ENCODE data around the gene BCL11B. TPM values are rescaled to one million over a fixed set of nuclear protein-coding genes. Genes with fewer than 3 reads are reported as not detected.
A peak's percentile ranks its signal among the peaks of the same experiment; 100 is the strongest.

BCL11B gene
- total RNA-seq, 1 experiment from 2014 or later = 80.6 TPM

DNA sequence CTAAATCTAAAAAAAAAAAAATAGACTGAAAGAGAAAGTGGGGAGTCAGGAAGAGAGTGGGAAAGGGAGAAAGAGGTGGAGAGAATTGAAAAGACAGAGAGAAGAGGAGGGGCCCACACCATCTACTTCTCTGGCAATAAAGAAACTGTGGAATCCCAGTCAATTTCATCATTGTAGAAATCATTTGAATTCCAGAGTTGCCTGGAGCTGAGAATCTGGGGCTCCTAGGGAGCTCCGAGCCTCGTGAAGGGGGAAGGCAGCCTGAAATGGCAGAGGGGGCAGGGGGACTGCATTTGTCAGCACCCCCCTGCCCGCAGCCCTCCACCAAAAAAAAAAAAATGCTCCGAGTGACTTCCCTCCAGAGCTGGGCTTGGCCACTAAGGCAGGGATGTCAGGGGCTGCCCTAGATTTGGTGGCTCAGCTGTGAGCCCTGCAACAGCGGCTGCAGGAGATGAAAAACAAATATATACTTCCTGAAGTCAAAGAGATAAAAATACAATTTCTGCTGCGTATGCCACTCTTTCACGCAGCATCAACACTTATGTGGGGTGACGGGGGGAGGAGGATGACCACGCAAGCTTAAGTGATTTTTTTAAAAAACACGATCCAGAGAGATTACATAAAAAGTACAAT, 80.5 kb downstream of the BCL11B start:
- BruUV-seq (replicated peaks) = no TSS peak
- POLR2A ChIA-PET (ENCODE audit: low non-redundant PET) = interaction anchor here (0.7 kb wide), 1 partner anchor 830 kb away, joined by 4 read pairs; no protein-coding TSS in a partner anchor
- H3K9me3 ChIP-seq (ENCODE audit: low read depth, low read length, poor library complexity, severe bottlenecking) = no peaks in the 10 kb centered on the region
- no peak for TF ChIP-seq EZH2 (IDR thresholded peaks at IDR 0.05; ENCODE audit: borderline replicate concordance, low read depth, low read length, poor library complexity, severe bottlenecking)
- TF ChIP-seq, protein P1, sequence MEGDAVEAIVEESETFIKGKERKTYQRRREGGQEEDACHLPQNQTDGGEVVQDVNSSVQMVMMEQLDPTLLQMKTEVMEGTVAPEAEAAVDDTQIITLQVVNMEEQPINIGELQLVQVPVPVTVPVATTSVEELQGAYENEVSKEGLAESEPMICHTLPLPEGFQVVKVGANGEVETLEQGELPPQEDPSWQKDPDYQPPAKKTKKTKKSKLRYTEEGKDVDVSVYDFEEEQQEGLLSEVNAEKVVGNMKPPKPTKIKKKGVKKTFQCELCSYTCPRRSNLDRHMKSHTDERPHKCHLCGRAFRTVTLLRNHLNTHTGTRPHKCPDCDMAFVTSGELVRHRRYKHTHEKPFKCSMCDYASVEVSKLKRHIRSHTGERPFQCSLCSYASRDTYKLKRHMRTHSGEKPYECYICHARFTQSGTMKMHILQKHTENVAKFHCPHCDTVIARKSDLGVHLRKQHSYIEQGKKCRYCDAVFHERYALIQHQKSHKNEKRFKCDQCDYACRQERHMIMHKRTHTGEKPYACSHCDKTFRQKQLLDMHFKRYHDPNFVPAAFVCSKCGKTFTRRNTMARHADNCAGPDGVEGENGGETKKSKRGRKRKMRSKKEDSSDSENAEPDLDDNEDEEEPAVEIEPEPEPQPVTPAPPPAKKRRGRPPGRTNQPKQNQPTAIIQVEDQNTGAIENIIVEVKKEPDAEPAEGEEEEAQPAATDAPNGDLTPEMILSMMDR (conservative IDR thresholded peaks at IDR 0.05; ENCODE audit: low read depth, low read length) = no peak
- no peaks in the 10 kb centered on the region for H3K27me3 ChIP-seq (replicated peaks; ENCODE audit: insufficient read depth, low read depth, low read length, poor library complexity)
- peak overlapping the region; percentile 63 for H3K27ac ChIP-seq (ENCODE audit: low read depth, low read length, poor library complexity, severe bottlenecking)
- DNase-seq (ENCODE audit: low spot score) = peak; percentile 24
- H3K4me3 ChIP-seq (ENCODE audit: low read depth, low read length, poor library complexity, severe bottlenecking) = peak overlapping the region; percentile 30
- H3K4me1 ChIP-seq (ENCODE audit: insufficient read depth, low read length, poor library complexity, severe bottlenecking) = peaks cover 91% of the 10 kb centered on the region
- peaks cover 32% of the 10 kb centered on the region for H3K36me3 ChIP-seq (ENCODE audit: insufficient read depth, low read length, poor library complexity, severe bottlenecking)
- intact Hi-C loops (cut with micrococcal nuclease; ENCODE audit: unreplicated experiment) = no loop called here
- CTCF ChIA-PET = interaction anchor here (0.6 kb wide), 1 partner anchor 155 kb away, joined by 6 read pairs; no protein-coding TSS in a partner anchor

DNA sequence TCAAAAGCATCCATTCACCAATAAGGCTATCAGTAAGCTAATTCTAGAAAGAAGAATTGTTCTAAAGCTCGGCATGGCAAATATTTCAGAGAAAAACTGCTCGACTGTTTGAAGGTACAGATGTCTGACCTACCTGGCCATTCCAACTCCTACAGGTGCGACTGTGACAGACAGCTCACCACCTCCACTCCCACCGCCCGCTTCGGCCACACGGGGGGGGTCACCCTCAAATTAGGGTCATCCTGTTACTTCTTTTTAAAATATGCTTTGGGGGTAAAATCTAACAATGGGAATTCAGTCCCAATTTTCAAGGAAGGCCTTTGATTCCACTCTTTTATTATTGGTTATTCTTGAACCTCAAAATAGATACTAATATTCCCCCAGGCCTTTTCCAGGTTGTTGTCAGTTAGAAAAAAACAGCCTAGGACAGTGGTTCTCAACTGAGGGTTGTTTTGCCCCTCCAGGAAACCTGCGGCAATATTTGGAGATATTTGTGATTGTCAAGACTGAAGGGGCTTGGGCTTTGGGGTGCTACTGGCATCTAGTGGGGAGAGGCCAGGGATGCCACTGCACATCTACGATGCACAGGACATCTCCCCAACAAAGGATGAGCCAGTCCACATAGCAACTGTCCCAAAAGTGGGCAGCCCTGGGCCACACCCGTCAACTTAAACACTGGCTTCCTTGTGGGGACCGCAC, 81.2 kb downstream of the BCL11B start:
- no TSS peak for BruUV-seq (replicated peaks)

DNA sequence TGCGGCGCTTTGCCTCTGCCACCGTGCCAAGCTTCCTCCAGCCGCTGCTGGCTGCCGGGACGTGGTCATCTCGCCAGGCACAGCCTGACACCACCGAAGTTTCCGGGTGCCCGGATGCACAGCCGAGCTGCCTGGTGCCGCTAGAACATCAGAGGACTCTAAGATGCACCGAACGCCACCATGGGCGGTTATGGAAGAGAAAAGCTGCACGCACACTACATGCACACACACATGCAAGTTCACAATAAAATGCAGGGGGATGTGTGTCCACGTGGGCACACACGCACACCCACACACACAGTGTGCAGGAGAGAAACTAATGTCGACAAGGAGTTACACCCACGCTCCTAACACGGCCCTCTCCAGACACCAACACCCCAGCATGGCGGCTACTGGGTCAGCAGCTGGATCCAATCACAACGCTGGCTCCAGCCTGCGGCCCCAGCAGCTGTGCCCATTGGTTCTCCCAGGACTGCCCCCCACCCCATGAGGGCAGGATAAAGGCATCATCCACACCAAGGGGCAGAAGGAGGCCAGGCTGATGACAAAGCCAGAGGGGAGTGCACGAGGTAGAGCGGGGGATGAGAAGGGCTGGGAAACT, 82.7 kb downstream of the BCL11B start:
- peaks cover 19% of the 10 kb centered on the region for H3K36me3 ChIP-seq (ENCODE audit: insufficient read depth, low read length, poor library complexity, severe bottlenecking)
- BruUV-seq (replicated peaks) = no TSS peak
- H3K9me3 ChIP-seq (ENCODE audit: low read depth, low read length, poor library complexity, severe bottlenecking) = no peaks in the 10 kb centered on the region
- DNase-seq (ENCODE audit: low spot score) = peak; percentile 59
- ChIA-PET CTCF (interaction anchor here (1.1 kb wide), 1 partner anchor 37 kb away, joined by 3 read pairs; no protein-coding TSS in a partner anchor), POLR2A (ENCODE audit: low non-redundant PET) (no interaction called here)
- intact Hi-C loops (cut with micrococcal nuclease; ENCODE audit: unreplicated experiment) = no loop called here
- TF ChIP-seq, protein P1 (conservative IDR thresholded peaks at IDR 0.05; ENCODE audit: low read depth, low read length) = no peak
- no peak for TF ChIP-seq EZH2 (IDR thresholded peaks at IDR 0.05; ENCODE audit: borderline replicate concordance, low read depth, low read length, poor library complexity, severe bottlenecking)
- peak overlapping the region; percentile 69 for H3K27ac ChIP-seq (ENCODE audit: low read depth, low read length, poor library complexity, severe bottlenecking)
- H3K27me3 ChIP-seq (replicated peaks; ENCODE audit: insufficient read depth, low read depth, low read length, poor library complexity) = no peaks in the 10 kb centered on the region
- peaks cover 69% of the 10 kb centered on the region for H3K4me1 ChIP-seq (ENCODE audit: insufficient read depth, low read length, poor library complexity, severe bottlenecking)
- H3K4me3 ChIP-seq (ENCODE audit: low read depth, low read length, poor library complexity, severe bottlenecking) = peak overlapping the region; percentile 26

More for the DNA sequence above, 81.2 kb downstream of the BCL11B start:
- TF ChIP-seq, protein P1 (conservative IDR thresholded peaks at IDR 0.05; ENCODE audit: low read depth, low read length) = peak; percentile 20; the same call in 1 of the 2 replicates
- no peak for TF ChIP-seq EZH2 (IDR thresholded peaks at IDR 0.05; ENCODE audit: borderline replicate concordance, low read depth, low read length, poor library complexity, severe bottlenecking)
- CTCF ChIA-PET = interaction anchor here (0.6 kb wide), 1 partner anchor 154 kb away, joined by 6 read pairs; no protein-coding TSS in a partner anchor
- H3K36me3 ChIP-seq (ENCODE audit: insufficient read depth, low read length, poor library complexity, severe bottlenecking) = peaks cover 32% of the 10 kb centered on the region
- peak; percentile 21 for DNase-seq (ENCODE audit: low spot score)
- H3K4me1 ChIP-seq (ENCODE audit: insufficient read depth, low read length, poor library complexity, severe bottlenecking) = peaks cover 85% of the 10 kb centered on the region
- intact Hi-C loops (cut with micrococcal nuclease; ENCODE audit: unreplicated experiment) = no loop called here
- no peaks in the 10 kb centered on the region for H3K9me3 ChIP-seq (ENCODE audit: low read depth, low read length, poor library complexity, severe bottlenecking)
- no peak overlapping the region for H3K4me3 ChIP-seq (ENCODE audit: low read depth, low read length, poor library complexity, severe bottlenecking)
- H3K27me3 ChIP-seq (replicated peaks; ENCODE audit: insufficient read depth, low read depth, low read length, poor library complexity) = no peaks in the 10 kb centered on the region
- H3K27ac ChIP-seq (ENCODE audit: low read depth, low read length, poor library complexity, severe bottlenecking) = peak overlapping the region; percentile 63
- POLR2A ChIA-PET (ENCODE audit: low non-redundant PET) = no interaction called here

All from A673 (cell line).